A673 (cell line): ENCODE data around the gene N4BP3. TPM values are rescaled to one million over a fixed set of nuclear protein-coding genes. Genes with fewer than 3 reads are reported as not detected.

ENCODE experiments used
- BruUV-seq: library from RNA; stranded (reverse); fragments of 400-500 nt; replicated peaks from 2 replicates; lab custom pipeline; 2021; lab: Mats Ljungman, UMichigan
- CTCF ChIA-PET: fragments of 300-600 bp; sonication (Branson Sonifier 250); formaldehyde crosslinking; loops from one replicate; lab custom pipeline; 2022; ENCODE audit warnings: antibody characterized with exemption; lab: Charles Lee
- POLR2A ChIA-PET: fragments of 300-600 bp; sonication (Branson Sonifier 250); formaldehyde crosslinking; loops from one replicate; lab custom pipeline; 2022; ENCODE audit warnings: antibody characterized with exemption; ENCODE audit not compliant: low non-redundant PET; lab: Charles Lee
- DNase-seq: peaks from one replicate; pipeline ENCODE4 v3.0.0-alpha.2; 2015; ENCODE audit warnings: low spot score
- H3K27ac ChIP-seq: fragments of 200-600 bp; sonication (generic); 2 replicates; pipeline ENCODE4 v1.5.1; 2016; ENCODE audit warnings: mixed run types, low read depth, mild to moderate bottlenecking, mixed read lengths, antibody characterized with exemption, low read length; ENCODE audit not compliant: poor library complexity, severe bottlenecking
- H3K27me3 ChIP-seq: fragments of 200-600 bp; sonication (generic); replicated peaks from 2 replicates; pipeline ENCODE4 v1.6.1; 2017; ENCODE audit warnings: mixed run types, low read depth, mild to moderate bottlenecking, mixed read lengths, antibody characterized with exemption, low read length; ENCODE audit not compliant: insufficient read depth, poor library complexity
- H3K36me3 ChIP-seq: fragments of 200-600 bp; sonication (generic); 2 replicates; pipeline ENCODE4 v1.6.1; 2016; ENCODE audit warnings: mixed run types, mild to moderate bottlenecking, mixed read lengths, antibody characterized with exemption, low read length; ENCODE audit not compliant: insufficient read depth, poor library complexity, severe bottlenecking
- H3K4me1 ChIP-seq: fragments of 200-600 bp; sonication (generic); 2 replicates; pipeline ENCODE4 v1.6.1; 2017; ENCODE audit warnings: mixed run types, mild to moderate bottlenecking, mixed read lengths, antibody characterized with exemption, low read length; ENCODE audit not compliant: insufficient read depth, poor library complexity, severe bottlenecking
- H3K4me3 ChIP-seq: fragments of 200-600 bp; sonication (generic); 2 replicates; pipeline ENCODE4 v1.5.1; 2016; ENCODE audit warnings: low read depth, mixed run types, mild to moderate bottlenecking, mixed read lengths, low read length; ENCODE audit not compliant: poor library complexity, severe bottlenecking
- H3K9me3 ChIP-seq: fragments of 200-600 bp; sonication (generic); 2 replicates; pipeline ENCODE4 v1.6.1; 2016; ENCODE audit warnings: mixed run types, low read depth, mild to moderate bottlenecking, mixed read lengths, antibody characterized with exemption, low read length; ENCODE audit not compliant: poor library complexity, severe bottlenecking
- CTCF ChIP-seq: fragments of 300-800, 200-600 bp; sonication (generic); conservative IDR thresholded peaks from 2 replicates; pipeline ENCODE4 v1.5.1; 2017; ENCODE audit warnings: low read depth, mild to moderate bottlenecking, antibody characterized with exemption, low read length, moderate library complexity, mixed read lengths
- EZH2 ChIP-seq: fragments of 200-600 bp; sonication (generic); IDR thresholded peaks from 2 replicates; pipeline ENCODE4 v1.6.1; 2017; ENCODE audit warnings: borderline replicate concordance, low read depth, mild to moderate bottlenecking, mixed read lengths, antibody characterized with exemption, low read length; ENCODE audit not compliant: poor library complexity, severe bottlenecking
- intact Hi-C: fragments of 100-400 bp; cut with micrococcal nuclease; formaldehyde crosslinking; loops from one replicate; pipeline ENCODE4 v1.10.0; 2022; ENCODE audit not compliant: unreplicated experiment
- total RNA-seq: library from RNA; stranded (reverse); gene quantifications from 2 replicates; pipeline ENCODE4 v1.2.3, GENCODE V29; 2021

Gene N4BP3
- total RNA-seq, 1 experiment from 2014 or later = 0.73 TPM

GRCh38 chr5:178069909-178070308, 43.4 kb upstream of the N4BP3 start:
- POLR2A ChIA-PET = no interaction called here
- intact Hi-C loops = no loop called here
- TF ChIP-seq EZH2 = no peak
- TF ChIP-seq CTCF = peak; percentile 49
- Histone ChIP-seq H3K27me3 (no peaks in the 10 kb centered on the region), H3K27ac (no peak overlapping the region), H3K4me1 (no peaks in the 10 kb centered on the region), H3K36me3 (no peaks in the 10 kb centered on the region), H3K4me3 (no peak overlapping the region), H3K9me3 (no peaks in the 10 kb centered on the region)
- CTCF ChIA-PET = no interaction called here
- no TSS peak for BruUV-seq
- peak; percentile 45 for DNase-seq

DNA sequence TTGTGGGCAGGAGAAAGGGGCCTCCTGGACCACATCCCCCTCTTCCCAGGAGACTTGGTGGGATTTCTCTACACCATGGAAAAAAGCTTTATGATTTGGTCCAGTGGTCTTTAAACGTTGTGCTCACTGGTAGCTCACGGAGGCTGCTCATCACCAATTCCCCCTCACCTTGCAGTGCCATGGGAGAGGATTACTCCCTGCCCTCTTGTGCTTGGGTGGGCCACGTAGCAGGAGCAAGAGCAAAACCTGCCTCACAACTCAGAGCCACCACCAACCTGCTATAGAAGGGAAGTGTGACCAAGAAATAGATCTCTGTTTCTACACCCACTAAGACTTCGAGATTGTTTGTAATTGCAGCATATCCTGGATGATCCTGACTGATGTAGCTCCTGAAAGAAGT, 42.2 kb upstream of the N4BP3 start:
- Histone ChIP-seq H3K36me3 (no peaks in the 10 kb centered on the region), H3K4me1 (no peaks in the 10 kb centered on the region), H3K9me3 (no peaks in the 10 kb centered on the region), H3K4me3 (no peak overlapping the region), H3K27ac (no peak overlapping the region), H3K27me3 (no peaks in the 10 kb centered on the region)
- ChIA-PET POLR2A (no interaction called here), CTCF (no interaction called here)
- TF ChIP-seq EZH2 (no peak), CTCF (no peak)
- intact Hi-C loops = no loop called here
- BruUV-seq = no TSS peak
- no peak for DNase-seq

GRCh38 chr5:178072749-178073148, 40.6 kb upstream of the N4BP3 start:
- no peaks in the 10 kb centered on the region for H3K9me3 ChIP-seq
- no peaks in the 10 kb centered on the region for H3K27me3 ChIP-seq
- POLR2A ChIA-PET = no interaction called here
- BruUV-seq = no TSS peak
- no peak for DNase-seq
- CTCF ChIA-PET = no interaction called here
- H3K27ac ChIP-seq = no peak overlapping the region
- intact Hi-C loops = no loop called here
- H3K4me3 ChIP-seq = no peak overlapping the region
- H3K36me3 ChIP-seq = no peaks in the 10 kb centered on the region
- no peaks in the 10 kb centered on the region for H3K4me1 ChIP-seq
- TF ChIP-seq CTCF = no peak
